Activated CD4-positive, alpha-beta T cell treated with anti-CD3 and anti-CD28 coated beads, Interleukin-2, amount 10 ng/mL, durations not matched to agents 24 days and 14 days (primary cell): ENCODE results near the gene KMT2A. TPM values are rescaled to one million over a fixed set of nuclear protein-coding genes. Genes with fewer than 3 reads are reported as not detected.
A peak's percentile ranks its signal among the peaks of the same experiment; 100 is the strongest.
"Not testable (repeated sequence)": the region's sequence is repeated elsewhere in the genome, so short reads cannot be mapped to it uniquely, and the experiment has no call there.

ENCODE experiments used
- DNase-seq: peaks from one replicate; pipeline ENCODE4 v3.0.0; 2022
- H3K27ac Mint-ChIP-seq: one replicate; pipeline ENCODE4 v1.8.0; 2022; ENCODE audit warnings: mild to moderate bottlenecking, mixed read lengths
- H3K27me3 Mint-ChIP-seq: one replicate; pipeline ENCODE4 v1.8.0; 2022; ENCODE audit warnings: mixed read lengths
- H3K36me3 Mint-ChIP-seq: one replicate; pipeline ENCODE4 v1.8.0; 2022; ENCODE audit warnings: low read depth, mild to moderate bottlenecking, mixed read lengths
- H3K4me1 Mint-ChIP-seq: one replicate; pipeline ENCODE4 v1.8.0; 2021; ENCODE audit warnings: mixed read lengths
- H3K4me3 Mint-ChIP-seq: one replicate; pipeline ENCODE4 v1.8.0; 2022; ENCODE audit warnings: mild to moderate bottlenecking, moderate library complexity, mixed read lengths
- H3K9me3 Mint-ChIP-seq: one replicate; pipeline ENCODE4 v1.8.0; 2021; ENCODE audit warnings: mixed read lengths
- intact Hi-C: fragments of 100-400 bp; cut with micrococcal nuclease; formaldehyde crosslinking; loops from one replicate; pipeline ENCODE4 v1.15.1; 2023
- total RNA-seq: library from RNA; stranded (reverse); gene quantifications from 2 replicates; pipeline ENCODE4 v1.2.3, GENCODE V29; 2022

KMT2A gene
- total RNA-seq, 1 donor from 2014 or later = 70.7 TPM

GRCh38 chr11:118544010-118544646 lies 107.8 kb downstream of the KMT2A start:
- Mint-ChIP-seq H3K9me3 (no peaks in the 10 kb centered on the region), H3K27me3 (no peaks in the 10 kb centered on the region), H3K27ac (no peak overlapping the region)

GRCh38 chr11:118544647-118545010 lies 108.3 kb downstream of the KMT2A start:
- H3K4me3 Mint-ChIP-seq = no peak overlapping the region
- H3K27me3 Mint-ChIP-seq = no peaks in the 10 kb centered on the region
- peaks cover 2% of the 10 kb centered on the region for H3K36me3 Mint-ChIP-seq
- no peak for DNase-seq
- intact Hi-C loops = no loop called here
- H3K27ac Mint-ChIP-seq = no peak overlapping the region
- H3K4me1 Mint-ChIP-seq = no peaks in the 10 kb centered on the region
- no peaks in the 10 kb centered on the region for H3K9me3 Mint-ChIP-seq

More at GRCh38 chr11:118544010-118544646, 107.8 kb downstream of the KMT2A start:
- Mint-ChIP-seq H3K4me3 (no peak overlapping the region), H3K4me1 (no peaks in the 10 kb centered on the region), H3K36me3 (peaks cover 2% of the 10 kb centered on the region)
- DNase-seq = no peak
- intact Hi-C loops = no loop called here

GRCh38 chr11:118545533-118545932 lies 109.2 kb downstream of the KMT2A start:
- Mint-ChIP-seq H3K27me3 (no peaks in the 10 kb centered on the region), H3K36me3 (peaks cover 4% of the 10 kb centered on the region), H3K4me1 (no peaks in the 10 kb centered on the region), H3K27ac (no peak overlapping the region), H3K4me3 (no peak overlapping the region), H3K9me3 (no peaks in the 10 kb centered on the region)
- intact Hi-C loops = no loop called here
- DNase-seq = no peak

- Mint-ChIP-seq H3K27ac (no peak overlapping the region), H3K4me3 (no peak overlapping the region), H3K36me3 (peaks cover 12% of the 10 kb centered on the region), H3K27me3 (no peaks in the 10 kb centered on the region), H3K4me1 (no peaks in the 10 kb centered on the region), H3K9me3 (no peaks in the 10 kb centered on the region)
- intact Hi-C loops = no loop called here
- DNase-seq = no peak
Measured at GRCh38 chr11:118547132-118547531, 110.8 kb downstream of the KMT2A start.

GRCh38 chr11:118552341-118552740 lies 116.0 kb downstream of the KMT2A start:
- no peaks in the 10 kb centered on the region for H3K4me1 Mint-ChIP-seq
- H3K4me3 Mint-ChIP-seq = no peak overlapping the region
- no peaks in the 10 kb centered on the region for H3K9me3 Mint-ChIP-seq
- no peak for DNase-seq
- no peak overlapping the region for H3K27ac Mint-ChIP-seq
- H3K27me3 Mint-ChIP-seq = no peaks in the 10 kb centered on the region
- H3K36me3 Mint-ChIP-seq = peaks cover 32% of the 10 kb centered on the region
- intact Hi-C loops = no loop called here

- intact Hi-C loops = no loop called here
Measured at GRCh38 chr11:118560806-118561205, 124.5 kb downstream of the KMT2A start.

GRCh38 chr11:118565051-118565450 lies 128.8 kb downstream of the KMT2A start:
- no peaks in the 10 kb centered on the region for H3K27me3 Mint-ChIP-seq
- no peaks in the 10 kb centered on the region for H3K9me3 Mint-ChIP-seq
- intact Hi-C loops = no loop called here
- no peak for DNase-seq
- H3K27ac Mint-ChIP-seq = no peak overlapping the region
- H3K4me1 Mint-ChIP-seq = peaks cover 13% of the 10 kb centered on the region
- peak overlapping the region; percentile 57 for H3K4me3 Mint-ChIP-seq
- no peaks in the 10 kb centered on the region for H3K36me3 Mint-ChIP-seq

More at GRCh38 chr11:118560806-118561205, 124.5 kb downstream of the KMT2A start:
- H3K9me3 Mint-ChIP-seq = no peaks in the 10 kb centered on the region
- H3K27me3 Mint-ChIP-seq = no peaks in the 10 kb centered on the region
- no peak overlapping the region for H3K27ac Mint-ChIP-seq
- H3K36me3 Mint-ChIP-seq = peaks cover 17% of the 10 kb centered on the region
- H3K4me3 Mint-ChIP-seq = no peak overlapping the region
- H3K4me1 Mint-ChIP-seq = peaks cover 12% of the 10 kb centered on the region
- DNase-seq = no peak

- intact Hi-C loops = loop anchor here (5.0 kb wide), 3 partner anchors 132 to 262 kb away; partner anchors contain the start of gene KMT2A
- DNase-seq = no peak
- Mint-ChIP-seq H3K36me3 (peaks cover 6% of the 10 kb centered on the region), H3K4me1 (peaks cover 22% of the 10 kb centered on the region), H3K4me3 (no peak overlapping the region), H3K27me3 (no peaks in the 10 kb centered on the region), H3K9me3 (no peaks in the 10 kb centered on the region), H3K27ac (no peak overlapping the region)
Measured at GRCh38 chr11:118569670-118570069, 133.4 kb downstream of the KMT2A start.

GRCh38 chr11:118570787-118571186 lies 134.5 kb downstream of the KMT2A start:
- Mint-ChIP-seq H3K36me3 (peaks cover 11% of the 10 kb centered on the region), H3K4me1 (peaks cover 26% of the 10 kb centered on the region), H3K27ac (no peak overlapping the region), H3K9me3 (no peaks in the 10 kb centered on the region), H3K27me3 (no peaks in the 10 kb centered on the region), H3K4me3 (no peak overlapping the region)
- intact Hi-C loops = loop anchor here (5.0 kb wide), 3 partner anchors 133 to 263 kb away; partner anchors contain the start of gene KMT2A
- no peak for DNase-seq

GRCh38 chr11:118571701-118572060 lies 135.4 kb downstream of the KMT2A start:
- H3K9me3 Mint-ChIP-seq, DNase-seq, H3K27me3 Mint-ChIP-seq: not testable (repeated sequence)
- intact Hi-C loops = loop anchor here (2.0 to 5.0 kb wide), 5 partner anchors 37 to 264 kb away; partner anchors contain the start of genes ATP5MG and KMT2A
- peaks cover 14% of the 10 kb centered on the region for H3K36me3 Mint-ChIP-seq
- peaks cover 31% of the 10 kb centered on the region for H3K4me1 Mint-ChIP-seq
- H3K4me3 Mint-ChIP-seq = peak overlapping the region; percentile 97
- peak overlapping the region; percentile 93 for H3K27ac Mint-ChIP-seq

GRCh38 chr11:118572061-118572980 lies 136.0 kb downstream of the KMT2A start, which contains the start of gene ARCN1:
TSS of gene ARCN1 (plus strand) at chr11:118572409. CDS start at chr11:118572548, 139 bp downstream.
- intact Hi-C loops = loop anchor here (2.0 to 5.0 kb wide), 5 partner anchors 36 to 265 kb away; partner anchors contain the start of genes ATP5MG and KMT2A
- peaks cover 34% of the 10 kb centered on the region for H3K4me1 Mint-ChIP-seq
- H3K4me3 Mint-ChIP-seq = peak within 1 kb of the TSS; percentile 97
- peaks cover 16% of the 10 kb centered on the region for H3K36me3 Mint-ChIP-seq
- peak; percentile 93 for DNase-seq
- H3K27ac Mint-ChIP-seq = peak within 1 kb of the TSS; percentile 93
- H3K9me3 Mint-ChIP-seq = no peaks in the 10 kb centered on the region
- H3K27me3 Mint-ChIP-seq = no peaks in the 10 kb centered on the region

- H3K4me1 Mint-ChIP-seq = peaks cover 35% of the 10 kb centered on the region
- no peaks in the 10 kb centered on the region for H3K27me3 Mint-ChIP-seq
- H3K4me3 Mint-ChIP-seq = peak overlapping the region; percentile 97
- peaks cover 19% of the 10 kb centered on the region for H3K36me3 Mint-ChIP-seq
- H3K27ac Mint-ChIP-seq = peak overlapping the region; percentile 93
- DNase-seq = peak; percentile 77
- H3K9me3 Mint-ChIP-seq = no peaks in the 10 kb centered on the region
- intact Hi-C loops = loop anchor here (2.0 to 5.0 kb wide), 5 partner anchors 36 to 266 kb away; partner anchors contain the start of genes ATP5MG and KMT2A
Measured at GRCh38 chr11:118572981-118573550, 136.8 kb downstream of the KMT2A start.

GRCh38 chr11:118574636-118575035 lies 138.3 kb downstream of the KMT2A start:
- Mint-ChIP-seq H3K4me1 (peaks cover 35% of the 10 kb centered on the region), H3K4me3 (peak overlapping the region; percentile 45), H3K36me3 (peaks cover 23% of the 10 kb centered on the region), H3K27ac (no peak overlapping the region), H3K27me3 (no peaks in the 10 kb centered on the region), H3K9me3 (no peaks in the 10 kb centered on the region)
- intact Hi-C loops = loop anchor here (5.0 kb wide), 3 partner anchors 137 to 267 kb away; partner anchors contain the start of gene KMT2A
- DNase-seq = no peak
